ENCODE data around the gene COX7A2L.
A peak's percentile ranks its signal among the peaks of the same experiment; 100 is the strongest.
"Not testable (repeated sequence)": the region's sequence is repeated elsewhere in the genome, so short reads cannot be mapped to it uniquely, and the experiment has no call there.

COX7A2L gene, protein sequence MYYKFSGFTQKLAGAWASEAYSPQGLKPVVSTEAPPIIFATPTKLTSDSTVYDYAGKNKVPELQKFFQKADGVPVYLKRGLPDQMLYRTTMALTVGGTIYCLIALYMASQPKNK

DNA sequence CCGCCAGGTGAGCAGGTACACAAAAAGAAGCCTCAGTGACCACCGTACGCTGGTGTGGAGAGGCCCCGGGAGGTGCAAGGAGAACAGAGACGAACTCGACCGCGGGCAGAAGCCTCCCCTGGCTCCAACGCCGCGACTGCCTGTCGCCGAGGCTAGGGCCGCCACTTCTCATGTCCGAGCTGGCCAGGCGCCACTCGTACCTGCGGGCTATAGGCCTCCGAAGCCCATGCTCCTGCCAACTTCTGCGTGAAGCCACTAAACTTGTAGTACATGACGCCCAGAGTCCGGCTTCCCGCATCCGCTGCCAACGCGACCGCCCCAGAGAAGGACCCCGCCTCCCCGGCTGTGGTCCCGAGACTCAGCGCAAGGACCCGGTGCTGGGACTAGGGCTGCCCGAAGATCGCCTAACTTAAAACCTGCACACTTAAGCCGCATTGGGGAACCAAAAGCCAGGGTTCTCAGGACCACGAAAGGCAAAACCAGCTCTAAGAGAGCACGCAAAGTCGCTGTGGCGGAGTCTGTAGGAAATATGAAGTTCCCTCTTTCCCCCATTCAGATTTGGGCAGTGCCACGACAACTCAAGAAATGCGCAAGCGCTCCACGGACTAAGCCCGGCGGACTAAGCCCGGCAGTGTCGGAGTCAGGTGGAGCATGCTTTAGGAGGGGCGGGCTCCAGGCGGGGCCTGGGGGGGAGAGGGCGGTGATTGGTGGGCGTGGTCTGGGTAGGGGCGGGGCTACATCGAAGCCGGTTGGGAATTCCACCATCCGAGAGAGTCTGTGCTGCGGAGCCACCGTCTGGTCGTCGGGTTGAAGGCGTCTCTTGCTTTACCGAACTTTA lies at the start of gene COX7A2L:
Gene COX7A2L, minus strand, starts transcription at position 328 of the 838 bp plus-strand sequence. Its CDS starts 56 bp downstream, at position 272.
- peak; percentile 92 to 94 for DNase-seq (ENCODE audit: low read depth in 2 of 2, low spot score in 1 of 2)

- no peak for DNase-seq (ENCODE audit: low read depth in 2 of 2, low spot score in 1 of 2)
Observed at GRCh38 chr2:42408009-42408408, 47.0 kb upstream of the COX7A2L start.

GRCh38 chr2:42407476-42407875 lies 46.5 kb upstream of the COX7A2L start:
- no peak for DNase-seq (ENCODE audit: low read depth in 2 of 2, low spot score in 1 of 2)

DNA sequence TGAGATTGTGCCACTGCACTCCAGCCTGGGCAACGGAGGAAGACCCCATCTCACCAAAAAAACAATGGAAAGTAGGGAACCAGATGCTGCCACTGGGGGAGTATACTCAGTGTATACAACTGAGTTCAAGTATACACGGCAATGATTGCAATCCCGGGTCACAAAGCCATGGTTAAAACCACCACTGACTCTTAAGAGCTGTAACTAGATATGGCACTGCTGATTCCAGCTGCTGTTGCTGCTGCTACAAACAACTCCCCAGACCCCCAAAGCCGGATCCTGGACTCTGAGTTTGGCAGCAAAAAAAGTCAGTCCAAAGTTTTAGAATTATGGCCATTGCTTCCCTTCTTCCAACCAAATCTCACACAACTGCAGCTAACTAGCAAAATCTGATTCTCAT lies 43.7 kb upstream of the COX7A2L start:
- no peak for DNase-seq (ENCODE audit: low read depth in 2 of 2, low spot score in 1 of 2)

GRCh38 chr2:42401773-42402172 lies 40.8 kb upstream of the COX7A2L start:
- no peak for DNase-seq (ENCODE audit: low read depth in 2 of 2, low spot score in 1 of 2)

DNA sequence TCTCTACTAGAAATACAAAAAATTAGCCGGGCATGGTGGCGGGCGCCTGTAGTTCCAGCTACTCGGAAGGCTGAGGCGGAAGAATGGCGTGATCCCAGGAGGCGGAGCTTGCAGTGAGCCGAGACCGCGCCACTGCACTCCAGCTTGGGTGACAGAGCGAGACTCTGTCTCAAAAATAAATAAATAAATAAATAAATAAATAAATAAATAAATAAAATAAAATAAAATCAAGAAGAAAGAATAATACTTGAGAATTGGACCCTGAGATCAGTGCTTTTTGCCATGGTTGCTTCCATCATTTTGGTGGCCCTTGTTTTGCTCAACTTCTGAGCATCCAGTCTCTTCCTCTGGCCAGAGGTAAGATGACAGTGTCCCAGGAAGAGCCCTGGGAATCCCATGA lies 37.0 kb upstream of the COX7A2L start:
- DNase-seq (ENCODE audit: low read depth in 2 of 2, low spot score in 1 of 2): not testable (repeated sequence)

GRCh38 chr2:42393320-42393719 lies 32.3 kb upstream of the COX7A2L start:
- DNase-seq (ENCODE audit: low read depth in 2 of 2, low spot score in 1 of 2): not testable (repeated sequence)

GRCh38 chr2:42392191-42392590 lies 31.2 kb upstream of the COX7A2L start:
- no peak for DNase-seq (ENCODE audit: low read depth in 2 of 2, low spot score in 1 of 2)

DNA sequence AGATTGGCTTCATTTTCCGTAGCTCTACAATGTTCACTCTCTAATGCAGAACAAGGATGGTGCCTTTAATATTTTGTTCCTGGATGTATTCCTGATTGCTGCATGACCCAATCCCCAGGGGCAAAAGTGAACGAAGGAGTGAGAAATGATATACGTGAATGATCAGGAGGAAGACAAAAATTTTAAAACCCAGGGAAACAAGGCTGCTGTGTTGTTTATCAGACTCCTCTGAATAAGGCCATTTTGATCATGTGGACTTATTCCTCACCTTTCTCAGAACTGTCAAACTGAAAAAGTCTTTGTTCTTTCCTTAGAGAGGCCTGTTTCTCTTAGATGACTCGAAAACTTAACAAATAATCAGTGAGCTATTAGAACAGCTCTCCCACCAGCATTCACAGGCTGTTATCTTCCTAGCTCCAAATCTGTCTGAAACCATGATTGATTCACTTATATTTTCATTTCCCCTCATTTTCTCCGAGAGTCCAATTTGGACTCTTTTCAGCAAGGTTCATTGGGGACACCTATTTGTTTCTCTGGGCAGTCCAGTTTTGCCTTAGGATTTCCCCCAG lies 29.5 kb upstream of the COX7A2L start:
- DNase-seq (ENCODE audit: low read depth in 2 of 2, low spot score in 1 of 2): no peak

DNA sequence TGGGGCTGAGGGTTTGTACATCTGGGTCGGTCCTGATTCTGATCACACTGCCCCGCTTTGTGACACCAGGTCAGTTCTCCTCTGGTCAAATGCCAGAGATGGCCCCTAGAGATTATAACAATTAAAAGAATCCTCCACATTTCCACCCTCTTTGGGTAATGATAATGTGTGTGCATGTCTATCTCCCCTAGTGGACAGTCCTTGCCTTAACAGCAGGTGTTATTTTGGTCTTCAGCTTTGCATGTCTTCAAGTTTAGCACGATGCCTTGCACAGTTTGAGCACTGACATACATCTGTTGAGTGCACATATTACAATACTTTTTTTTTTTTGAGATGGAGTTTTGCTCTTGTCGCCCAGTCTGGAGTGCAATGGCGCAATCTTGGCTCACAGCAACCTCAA lies 25.7 kb upstream of the COX7A2L start:
- DNase-seq (ENCODE audit: low read depth in 2 of 2, low spot score in 1 of 2): no peak

- DNase-seq (ENCODE audit: low read depth in 2 of 2, low spot score in 1 of 2): no peak
Observed at GRCh38 chr2:42385225-42385624, 24.2 kb upstream of the COX7A2L start.

- no peak for DNase-seq (ENCODE audit: low read depth in 2 of 2, low spot score in 1 of 2)
Observed at GRCh38 chr2:42383855-42384530, 23.0 kb upstream of the COX7A2L start.

DNA sequence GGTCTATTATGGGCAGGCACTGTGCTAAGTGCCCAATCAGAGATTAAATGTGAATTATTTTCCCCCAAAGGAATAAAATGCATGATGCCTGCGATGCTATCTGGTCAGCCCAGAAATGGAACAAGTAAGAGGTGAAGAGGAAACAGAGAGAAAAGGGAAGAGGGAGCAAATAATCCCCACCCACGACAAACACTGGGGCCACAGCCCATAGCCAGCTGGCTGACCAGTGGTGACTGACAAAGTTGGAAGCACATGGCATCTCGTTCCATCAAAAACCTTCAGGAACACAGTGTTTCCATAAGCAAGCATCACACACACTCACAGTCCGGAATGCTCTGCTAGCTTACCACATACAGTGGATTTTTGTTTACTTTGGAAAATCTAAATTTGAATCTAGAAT lies 21.1 kb upstream of the COX7A2L start:
- DNase-seq (ENCODE audit: low read depth in 2 of 2, low spot score in 1 of 2): no peak

GRCh38 chr2:42380026-42380425 lies 19.0 kb upstream of the COX7A2L start:
- not testable (repeated sequence) for DNase-seq (ENCODE audit: low read depth in 2 of 2, low spot score in 1 of 2)

GRCh38 chr2:42378415-42378814 lies 17.4 kb upstream of the COX7A2L start:
- DNase-seq (ENCODE audit: low read depth in 2 of 2, low spot score in 1 of 2): no peak

- DNase-seq (ENCODE audit: low read depth in 2 of 2, low spot score in 1 of 2): no peak
Observed at GRCh38 chr2:42376758-42377157, 15.7 kb upstream of the COX7A2L start.

GRCh38 chr2:42372474-42373200 lies 11.6 kb upstream of the COX7A2L start:
- no peak for DNase-seq (ENCODE audit: low read depth in 2 of 2, low spot score in 1 of 2)

- no peak for DNase-seq (ENCODE audit: low read depth in 2 of 2, low spot score in 1 of 2)
Observed at GRCh38 chr2:42371611-42372473, 10.8 kb upstream of the COX7A2L start.

DNA sequence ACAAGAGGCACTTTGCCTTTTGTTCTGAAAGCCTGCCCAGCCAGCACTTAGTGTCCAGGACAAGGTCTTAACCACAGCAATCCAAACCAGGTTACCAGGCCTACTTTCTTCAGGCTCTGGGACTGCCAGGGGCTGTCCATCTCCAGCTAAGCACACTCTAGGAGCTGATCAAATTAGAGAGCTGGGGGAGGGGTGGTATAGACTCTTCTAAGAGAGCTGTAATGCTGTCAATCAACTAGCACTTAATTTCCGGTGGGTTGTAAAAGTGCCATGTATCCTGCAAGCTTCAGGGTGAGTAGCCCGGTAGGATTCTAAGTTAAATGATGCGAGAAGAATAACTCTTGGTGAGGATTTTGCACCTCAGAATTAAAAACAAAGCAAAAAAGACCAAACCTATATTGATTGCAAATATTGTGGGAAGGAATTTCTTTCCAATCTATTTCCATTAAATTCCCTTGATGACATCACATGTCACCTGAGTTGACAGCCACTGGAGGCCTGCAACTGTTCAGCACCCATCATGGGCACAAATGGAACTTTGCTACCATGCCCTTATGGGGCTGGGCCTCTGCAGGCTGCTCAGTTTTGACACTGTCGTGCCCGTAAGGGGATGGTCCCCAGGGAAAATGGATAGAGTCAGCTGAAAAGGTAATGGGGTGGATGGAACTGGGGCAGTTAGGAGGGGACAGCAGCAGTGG lies 8.7 kb upstream of the COX7A2L start:
- DNase-seq (ENCODE audit: low read depth in 2 of 2, low spot score in 1 of 2): no peak

Measured in stimulated activated CD8-positive, alpha-beta memory T cell treated with anti-CD3 and anti-CD28 coated beads, Interleukin-4, amount 100 ng/mL, for 4 hours (primary cell).